H1 (cell line): ENCODE data around the gene SHOC1. TPM values are rescaled to one million over a fixed set of nuclear protein-coding genes. Genes with fewer than 3 reads are reported as not detected.

Experiments
- ATF3 ChIP-seq: IDR thresholded peaks from 2 replicates; pipeline ENCODE4 v1.6.1; 2011; ENCODE audit warnings: low read depth, mild to moderate bottlenecking, low read length; ENCODE audit not compliant: insufficient read depth
- CBX5 ChIP-seq: fragments of 300-800, 300-1000 bp; sonication (generic); IDR thresholded peaks from 2 replicates; pipeline ENCODE4 v1.7.1; 2016; ENCODE audit warnings: antibody characterized with exemption, low read length, low read depth
- CHD7 ChIP-seq: fragments of 300-600 bp; sonication (generic); IDR thresholded peaks from 2 replicates; pipeline ENCODE4 v1.7.1; 2012; ENCODE audit warnings: low read length, moderate library complexity, mild to moderate bottlenecking, inconsistent platforms; ENCODE audit not compliant: insufficient replicate concordance
- EZH2 ChIP-seq: fragments of 200-600 bp; sonication (generic); IDR thresholded peaks from 2 replicates; pipeline ENCODE4 v1.7.1; 2012; ENCODE audit warnings: low read depth, mild to moderate bottlenecking, moderate library complexity, low read length, inconsistent platforms; ENCODE audit not compliant: severe bottlenecking
- GTF2F1 ChIP-seq: IDR thresholded peaks from 2 replicates; pipeline ENCODE4 v1.6.1; 2012; ENCODE audit warnings: low read depth, low read length, improper control_type of control experiment, borderline replicate concordance
- RNF2 ChIP-seq: fragments of 200-900, 300-1000 bp; sonication (generic); IDR thresholded peaks from 2 replicates; pipeline ENCODE4 v1.7.1; 2016; ENCODE audit warnings: borderline replicate concordance, low read depth, mild to moderate bottlenecking, antibody characterized with exemption, low read length; ENCODE audit not compliant: poor library complexity, severe bottlenecking; ENCODE audit errors: missing control alignments
- TEAD4 ChIP-seq: IDR thresholded peaks from 2 replicates; pipeline ENCODE4 v1.6.1; 2012; ENCODE audit warnings: low read depth, low read length, inconsistent platforms, mixed read lengths
- polyA plus RNA-seq, 7 experiments: library from polyadenylated mRNA; depleted of rRNA in 3 of 7; stranded (reverse) in 5 of 7; unstranded in 2 of 7; fragments of >200 nt in 5 of 7; fragments of 200-250 nt in 2 of 7; gene quantifications; 1 replicate in 5 of 7; 2 replicates in 1 of 7; 4 replicates in 1 of 7; pipeline versions ENCODE4 v1.2.1 to v1.2.3, GENCODE V29; 2011 to 2013; ENCODE audit warnings: missing spikeins in 2 of 7, mixed read lengths in 2 of 7
- total RNA-seq: library from RNA; stranded (reverse); fragmentation: NEBNext Ultra II Directional; extraction: Animal tissue kit (Norgen Biotek cat#: 25700); gene quantifications from 2 replicates; pipeline ENCODE4 v1.2.1, GENCODE V29; 2021

The SHOC1 gene
- total and polyA plus RNA-seq, 2 of the 8 experiments (the other 6 are each of a cell fraction or from before 2014, with no cell fraction given), result not detected

- TF ChIP-seq CHD7, result no peak
- no peak for TF ChIP-seq TEAD4
- no peak for TF ChIP-seq CBX5
- TF ChIP-seq ATF3, result no peak
- no peak for TF ChIP-seq EZH2
- no peak for TF ChIP-seq RNF2
- no peak for TF ChIP-seq GTF2F1
Observed at GRCh38 chr9:111843971-111844370, 49.2 kb upstream of the SHOC1 start (continued).
